Nephron progenitor cell (in vitro differentiated cells): ENCODE measurements around the gene CAMTA1.

Experiments
- DNase-seq: peaks from one replicate; pipeline ENCODE4 v3.0.0; 2021
- H3K27ac Mint-ChIP-seq: 2 replicates; pipeline ENCODE4 v1.8.0; 2021; ENCODE audit warnings: mild to moderate bottlenecking, moderate library complexity, mixed read lengths
- H3K27me3 Mint-ChIP-seq: 2 replicates; pipeline ENCODE4 v1.8.0; 2021; ENCODE audit warnings: mild to moderate bottlenecking, low read depth, mixed read lengths; ENCODE audit not compliant: poor library complexity
- H3K36me3 Mint-ChIP-seq: 2 replicates; pipeline ENCODE4 v1.8.0; 2021; ENCODE audit warnings: low read depth, mixed read lengths
- H3K4me1 Mint-ChIP-seq: 2 replicates; pipeline ENCODE4 v1.8.0; 2021; ENCODE audit warnings: mixed read lengths
- H3K4me3 Mint-ChIP-seq: 2 replicates; pipeline ENCODE4 v1.8.0; 2021; ENCODE audit warnings: mild to moderate bottlenecking, moderate library complexity, mixed read lengths
- H3K9me3 Mint-ChIP-seq: 2 replicates; pipeline ENCODE4 v1.8.0; 2021; ENCODE audit warnings: mild to moderate bottlenecking, moderate library complexity, mixed read lengths
- CTCF ChIP-seq: fragments of 200-600 bp; sonication (generic); IDR thresholded peaks from 2 replicates; pipeline ENCODE4 v1.5.0; 2021; ENCODE audit warnings: antibody characterized with exemption

Gene CAMTA1

GRCh38 chr1:6962996-6963911, 178.0 kb downstream of the CAMTA1 start:
- H3K4me1 Mint-ChIP-seq: peaks cover 76% of the 10 kb centered on the region
- H3K36me3 Mint-ChIP-seq: no peaks in the 10 kb centered on the region
- H3K27me3 Mint-ChIP-seq: peaks cover 6% of the 10 kb centered on the region
- no peak for TF ChIP-seq CTCF
- H3K4me3 Mint-ChIP-seq: peak overlapping the region; percentile 69
- H3K9me3 Mint-ChIP-seq: no peaks in the 10 kb centered on the region
- DNase-seq: peak; percentile 96
- H3K27ac Mint-ChIP-seq: peak overlapping the region; percentile 25

GRCh38 chr1:6963912-6964307, 178.7 kb downstream of the CAMTA1 start:
- H3K4me3 Mint-ChIP-seq: peak overlapping the region; percentile 63
- peaks cover 70% of the 10 kb centered on the region for H3K4me1 Mint-ChIP-seq
- no peak for TF ChIP-seq CTCF
- H3K36me3 Mint-ChIP-seq: no peaks in the 10 kb centered on the region
- no peak overlapping the region for H3K27ac Mint-ChIP-seq
- no peaks in the 10 kb centered on the region for H3K9me3 Mint-ChIP-seq
- peaks cover 11% of the 10 kb centered on the region for H3K27me3 Mint-ChIP-seq
- no peak for DNase-seq

- H3K27me3 Mint-ChIP-seq: peaks cover 8% of the 10 kb centered on the region
- peaks cover 58% of the 10 kb centered on the region for H3K4me1 Mint-ChIP-seq
- DNase-seq: no peak
- no peak for TF ChIP-seq CTCF
- peak overlapping the region; percentile 30 for H3K4me3 Mint-ChIP-seq
- H3K36me3 Mint-ChIP-seq: no peaks in the 10 kb centered on the region
- H3K9me3 Mint-ChIP-seq: no peaks in the 10 kb centered on the region
- peak overlapping the region; percentile 80 for H3K27ac Mint-ChIP-seq
These were observed 180.1 kb downstream of the CAMTA1 start for GRCh38 chr1:6965083-6965934.

- peak overlapping the region; percentile 23 for H3K4me3 Mint-ChIP-seq
- H3K27me3 Mint-ChIP-seq: peaks cover 8% of the 10 kb centered on the region
- peaks cover 58% of the 10 kb centered on the region for H3K4me1 Mint-ChIP-seq
- DNase-seq: no peak
- H3K27ac Mint-ChIP-seq: no peak overlapping the region
- TF ChIP-seq CTCF: no peak
- no peaks in the 10 kb centered on the region for H3K36me3 Mint-ChIP-seq
- H3K9me3 Mint-ChIP-seq: no peaks in the 10 kb centered on the region
These were observed 180.6 kb downstream of the CAMTA1 start for GRCh38 chr1:6965935-6966241.

GRCh38 chr1:6966326-6966725, 181.1 kb downstream of the CAMTA1 start:
- H3K4me1 Mint-ChIP-seq: peaks cover 58% of the 10 kb centered on the region
- H3K27ac Mint-ChIP-seq: no peak overlapping the region
- no peak for DNase-seq
- peaks cover 8% of the 10 kb centered on the region for H3K27me3 Mint-ChIP-seq
- no peaks in the 10 kb centered on the region for H3K36me3 Mint-ChIP-seq
- no peaks in the 10 kb centered on the region for H3K9me3 Mint-ChIP-seq
- no peak overlapping the region for H3K4me3 Mint-ChIP-seq
- no peak for TF ChIP-seq CTCF
